K562 (cell line): ENCODE measurements around the gene ADM. TPM values are rescaled to one million over a fixed set of nuclear protein-coding genes. Genes with fewer than 3 reads are reported as not detected.

Experiments
- ATAC-seq: fragments of 200-7000 bp; cut with Tn5 transposase; 3 replicates; pipeline ENCODE4 v1.9.1; 2020; ENCODE audit warnings: moderate library complexity
- BruUV-seq: library from RNA; stranded (reverse); fragments of 400-500 nt; replicated peaks from 2 replicates; lab custom pipeline; 2021; lab: Mats Ljungman, UMichigan
- CTCF ChIA-PET: fragments of 300-600 bp; formaldehyde crosslinking; extraction: SDS; loops from one replicate; lab custom pipeline; 2021; ENCODE audit warnings: low intra/inter-chr PET ratio; lab: Yijun Ruan, JAX
- POLR2A ChIA-PET: fragments of 300-600, 350-650 bp; sonication (Branson Sonifier 250); formaldehyde crosslinking; extraction: SDS; loops from one replicate; lab custom pipeline; 2021; ENCODE audit warnings: antibody characterized with exemption, inconsistent platforms; lab: Yijun Ruan, JAX
- DNase-seq, 4 experiments: peaks; one replicate each; pipeline versions ENCODE4 v3.0.0 to v3.0.0-alpha.2; 2011 to 2018; ENCODE audit warnings: low spot score in 3 of 4, mixed read lengths in 3 of 4; ENCODE audit errors: extremely low read depth in 1 of 4
- FAIRE-seq: peaks from 2 replicates; lab custom pipeline; 2011; peaks lifted over from hg19 to GRCh38; lab: Jason Lieb, UNC
- H2AFZ ChIP-seq: 2 replicates; pipeline ENCODE4 v1.6.0; 2011; ENCODE audit warnings: low read depth, low read length, control low read depth, inconsistent platforms
- H3K27ac ChIP-seq: fragments of 200-600 bp; 3 replicates; pipeline ENCODE4 v1.8.0; 2011; ENCODE audit warnings: low read depth, mild to moderate bottlenecking, control low read depth, inconsistent platforms, low read length, moderate library complexity, mixed read lengths; ENCODE audit errors: extremely low read depth
- H3K27me3 ChIP-seq, 2 experiments: fragments of 300-600 bp in 1 of 2; 2 replicates in 1 of 2; 3 replicates in 1 of 2; pipeline versions ENCODE4 v1.6.0 to v1.8.0; 2011; ENCODE audit warnings: inconsistent platforms in 2 of 2, low read length in 2 of 2, mild to moderate bottlenecking in 1 of 2, mixed read lengths in 1 of 2, moderate library complexity in 1 of 2; ENCODE audit not compliant: control insufficient read depth in 2 of 2, insufficient read depth in 2 of 2
- H3K36me3 ChIP-seq: fragments of 300-600 bp; 3 replicates; pipeline ENCODE4 v1.8.0; 2011; ENCODE audit warnings: mild to moderate bottlenecking, low read length, inconsistent platforms; ENCODE audit not compliant: control insufficient read depth, insufficient read depth
- H3K4me1 ChIP-seq, 2 experiments: fragments of 200-600 bp in 1 of 2; replicated peaks in 1 of 2; 2 replicates in 1 of 2; 3 replicates in 1 of 2; pipeline versions ENCODE4 v1.5.1 to v1.8.0; 2011; ENCODE audit warnings: inconsistent platforms in 2 of 2, low read length in 2 of 2, mild to moderate bottlenecking in 1 of 2, mixed read lengths in 1 of 2, moderate library complexity in 1 of 2; ENCODE audit not compliant: control insufficient read depth in 2 of 2, insufficient read depth in 2 of 2
- H3K4me2 ChIP-seq: 2 replicates; pipeline ENCODE4 v1.6.1; 2011; ENCODE audit warnings: low read length, control low read depth, inconsistent platforms, mixed read lengths; ENCODE audit not compliant: insufficient read depth
- H3K4me3 ChIP-seq: fragments of 200-600 bp; sonication (generic), shearing (Covaris generic); 2 replicates; pipeline ENCODE4 v1.5.1; 2016; ENCODE audit warnings: control low read depth, inconsistent platforms
- H3K79me2 ChIP-seq: fragments of 200-600 bp; 3 replicates; pipeline ENCODE4 v1.8.0; 2011; ENCODE audit warnings: low read length, inconsistent platforms; ENCODE audit not compliant: control insufficient read depth, insufficient read depth
- H3K9ac ChIP-seq, 2 experiments: 2 replicates each; pipeline versions ENCODE4 v1.6.0 to v1.6.1; 2011; ENCODE audit warnings: low read depth in 2 of 2, low read length in 2 of 2, control low read depth in 1 of 2, inconsistent platforms in 1 of 2, mild to moderate bottlenecking in 1 of 2, mixed read lengths in 1 of 2; ENCODE audit not compliant: insufficient read depth in 1 of 2
- H3K9me1 ChIP-seq: one replicate; pipeline ENCODE4 v1.6.0; 2011; ENCODE audit warnings: inconsistent platforms, mild to moderate bottlenecking, low read length, moderate library complexity; ENCODE audit not compliant: control insufficient read depth, insufficient read depth
- H3K9me3 ChIP-seq: replicated peaks from 2 replicates; pipeline ENCODE4 v1.5.1; 2011; ENCODE audit warnings: low read depth, low read length, inconsistent platforms; ENCODE audit not compliant: control insufficient read depth, insufficient read depth
- H4K20me1 ChIP-seq: replicated peaks from 2 replicates; pipeline ENCODE4 v1.6.1; 2011; ENCODE audit warnings: low read length, inconsistent platforms, mixed read lengths; ENCODE audit not compliant: control insufficient read depth, insufficient read depth
- FUS ChIP-seq: fragments of 200-400 bp; formaldehyde crosslinking; optimal IDR thresholded peaks from 2 replicates; pipeline ENCODE3; 2017; ENCODE audit warnings: low read depth, low read length
- HOMEZ ChIP-seq: fragments of 250-450 bp; sonication (Bioruptor Pico); IDR thresholded peaks from 2 replicates; pipeline ENCODE4 v1.4.0; 2020; ENCODE audit warnings: mild to moderate bottlenecking, moderate library complexity
- JUNB ChIP-seq: fragments of 450-650 bp; formaldehyde crosslinking; conservative IDR thresholded peaks from 2 replicates; pipeline ENCODE4 v1.4.0; 2020; ENCODE audit warnings: mild to moderate bottlenecking
- TBL1XR1 ChIP-seq, 2 experiments: IDR thresholded peaks; 2 replicates each; pipeline ENCODE4 v1.6.1; 2012; ENCODE audit warnings: improper control_type of control experiment in 2 of 2, low read length in 2 of 2, mild to moderate bottlenecking in 1 of 2
- ZNF175 ChIP-seq: fragments of 200-800 bp; sonication (Bioruptor generic); IDR thresholded peaks from 2 replicates; pipeline ENCODE4 v1.6.1; 2016; ENCODE audit warnings: low read depth, mild to moderate bottlenecking, missing genetic modification characterization, missing compliant biosample characterization
- ZNF239 ChIP-seq: fragments of 250-450 bp; sonication (Bioruptor Pico); IDR thresholded peaks from 2 replicates; pipeline ENCODE4 v1.4.0; 2020; ENCODE audit warnings: mild to moderate bottlenecking
- WGBS: fragments of 100-300 bp; shearing (Covaris generic); methylation state at CpG from one replicate; pipeline ENCODE4 v1.1.6; 2016; ENCODE audit warnings: low coverage, mixed read lengths; ENCODE audit not compliant: insufficient coverage; ENCODE audit errors: missing lambda C conversion rate; 5-methylcytosine and 5-hydroxymethylcytosine counted together
- in situ Hi-C: fragments of 300-500 bp; cut with MboI; formaldehyde crosslinking; loops from 4 replicates; pipeline ENCODE4 v1.15.0; 2018; ENCODE audit warnings: inconsistent platforms, mixed read lengths
- intact Hi-C: fragments of 100-400 bp; cut with micrococcal nuclease; formaldehyde crosslinking; loops from 2 replicates; pipeline ENCODE4 v1.14.2; 2022
- polyA plus RNA-seq, 8 experiments: library from polyadenylated mRNA; depleted of rRNA in 4 of 8; stranded (reverse) in 5 of 8; unstranded in 3 of 8; fragments of >200 nt; fragmentation: Nextera tagmentation in 2 of 8; fragmentation: Illumina TruSeq in 1 of 8; extraction: Ambion mirVana in 2 of 8; extraction: Trizol in 1 of 8; gene quantifications; 2 replicates each; pipeline versions ENCODE4 v1.2.1 to v1.2.3, GENCODE V29; 2011 to 2014; ENCODE audit warnings: inconsistent platforms in 1 of 8, missing spikeins in 1 of 8
- total RNA-seq, 7 experiments: library from RNA; depleted of rRNA in 6 of 7; stranded (reverse); fragments of >200 nt in 6 of 7; fragmentation: Illumina TruSeq in 2 of 7; extraction: Trizol in 2 of 7; gene quantifications; 2 replicates each; pipeline versions ENCODE4 v1.2.1 to v1.2.3, GENCODE V29; 2011 to 2021; ENCODE audit warnings: low replicate concordance in 1 of 7
- TF ChIP-seq, protein P1 (sequence below): fragments of 250-450 bp; sonication (Bioruptor Pico); IDR thresholded peaks from 2 replicates; pipeline ENCODE4 v1.5.0; 2021; ENCODE audit warnings: mild to moderate bottlenecking, borderline replicate concordance

ADM gene
- total and polyA plus RNA-seq, 9 of the 15 experiments (the other 6 are each of a cell fraction or from before 2014, with no cell fraction given), result 0.23 to 0.49 (median 0.32) TPM; not detected in 6

DNA sequence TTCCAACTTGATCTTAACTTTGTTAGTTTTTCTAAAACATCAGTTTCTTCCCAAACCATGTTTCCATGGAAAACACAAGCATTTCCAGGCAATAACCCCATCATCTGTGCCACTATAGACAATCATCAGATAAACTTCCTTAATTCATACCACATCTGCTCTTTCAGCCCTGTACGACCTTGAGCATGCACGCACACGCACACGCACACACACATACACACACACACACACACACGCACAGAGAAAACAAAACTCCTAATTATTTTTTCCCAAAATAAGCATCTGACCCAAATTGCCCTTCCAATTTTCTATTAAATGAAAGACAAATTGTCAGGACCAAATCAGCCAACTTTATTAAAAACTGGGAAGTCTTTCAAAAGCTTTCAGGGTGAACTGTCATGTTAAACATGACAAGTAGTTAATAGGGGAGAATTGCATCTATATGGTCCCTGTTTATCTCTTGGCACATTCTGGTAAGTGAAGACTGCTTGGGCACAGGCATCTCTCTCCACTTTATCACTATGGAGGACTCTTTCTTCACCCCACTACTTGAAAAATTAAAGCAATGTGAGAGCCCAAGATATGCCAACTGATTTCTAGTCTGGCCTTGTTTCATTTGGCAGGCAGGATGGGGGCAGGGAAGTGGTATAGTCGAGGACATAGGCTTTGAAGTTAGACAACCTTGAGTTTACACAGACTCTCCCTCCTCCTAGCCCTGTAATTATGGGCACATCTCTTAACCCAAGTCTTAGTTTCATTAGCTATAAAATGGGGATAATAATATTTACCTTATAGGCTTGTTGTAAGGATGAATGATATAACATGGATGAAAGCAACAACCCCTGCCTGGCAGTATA lies 15.1 kb downstream of the ADM start:
- H3K27me3 ChIP-seq, result peaks cover 0 to 4% of the 10 kb centered on the region in 2 experiments; a peak in 1 of 5 replicates
- DNase-seq (no peak), FAIRE-seq (no peak), ATAC-seq (no peak)
- H3K4me3 ChIP-seq, result no peak overlapping the region
- CTCF ChIA-PET, result no interaction called here
- no peak overlapping the region for H3K27ac ChIP-seq
- H3K9ac ChIP-seq, result no peak overlapping the region
- no peaks in the 10 kb centered on the region for H3K79me2 ChIP-seq
- no peaks in the 10 kb centered on the region for H3K9me1 ChIP-seq
- TF ChIP-seq TBL1XR1 (IDR thresholded peaks at IDR 0.05; ENCODE audit: low read length in 2 of 2), result no peak
- no peak for TF ChIP-seq ZNF175 (CRISPR knock-in tag)
- TF ChIP-seq, protein P1, sequence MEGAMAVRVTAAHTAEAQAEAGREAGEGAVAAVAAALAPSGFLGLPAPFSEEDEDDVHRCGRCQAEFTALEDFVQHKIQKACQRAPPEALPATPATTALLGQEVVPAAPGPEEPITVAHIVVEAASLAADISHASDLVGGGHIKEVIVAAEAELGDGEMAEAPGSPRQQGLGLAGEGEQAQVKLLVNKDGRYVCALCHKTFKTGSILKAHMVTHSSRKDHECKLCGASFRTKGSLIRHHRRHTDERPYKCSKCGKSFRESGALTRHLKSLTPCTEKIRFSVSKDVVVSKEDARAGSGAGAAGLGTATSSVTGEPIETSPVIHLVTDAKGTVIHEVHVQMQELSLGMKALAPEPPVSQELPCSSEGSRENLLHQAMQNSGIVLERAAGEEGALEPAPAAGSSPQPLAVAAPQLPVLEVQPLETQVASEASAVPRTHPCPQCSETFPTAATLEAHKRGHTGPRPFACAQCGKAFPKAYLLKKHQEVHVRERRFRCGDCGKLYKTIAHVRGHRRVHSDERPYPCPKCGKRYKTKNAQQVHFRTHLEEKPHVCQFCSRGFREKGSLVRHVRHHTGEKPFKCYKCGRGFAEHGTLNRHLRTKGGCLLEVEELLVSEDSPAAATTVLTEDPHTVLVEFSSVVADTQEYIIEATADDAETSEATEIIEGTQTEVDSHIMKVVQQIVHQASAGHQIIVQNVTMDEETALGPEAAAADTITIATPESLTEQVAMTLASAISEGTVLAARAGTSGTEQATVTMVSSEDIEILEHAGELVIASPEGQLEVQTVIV, result no peak
- no peak for TF ChIP-seq FUS
- no peak for TF ChIP-seq ZNF239 (CRISPR knock-in tag)
- no peak for TF ChIP-seq JUNB (CRISPR knock-in tag)
- no peak for TF ChIP-seq HOMEZ (CRISPR knock-in tag)
- H3K9me3 ChIP-seq, result no peaks in the 10 kb centered on the region
- no peaks in the 10 kb centered on the region; the same call in 1 of the 2 replicates for H4K20me1 ChIP-seq
- POLR2A ChIA-PET, result interaction anchor here (0.6 kb wide), 1 partner anchor 569 kb away, joined by 3 read pairs; no protein-coding TSS in a partner anchor
- in situ Hi-C loops, result loop anchor here (10.0 to 25.0 kb wide), 2 partner anchors 458 to 555 kb away; no protein-coding TSS in a partner anchor
- H3K4me1 ChIP-seq, result peaks cover 0 to 5% of the 10 kb centered on the region in 2 experiments; a peak in 2 of 5 replicates
- 0% methylated on average over 4 of the region's 6 CpGs for WGBS
- no peaks in the 10 kb centered on the region for H3K36me3 ChIP-seq
- H2AFZ ChIP-seq, result no peak overlapping the region
- BruUV-seq, result no TSS peak
- intact Hi-C loops, result loop anchor here (5.0 to 10.0 kb wide), 3 partner anchors 47 to 328 kb away; no protein-coding TSS in a partner anchor
- no peak overlapping the region for H3K4me2 ChIP-seq
